Measurements from ENCODE around the gene TSEN34.

GRCh38 chr19:54206831-54207177 lies 15.7 kb downstream of the TSEN34 start:
- TF ChIP-seq CTCF (IDR thresholded peaks at IDR 0.05) (no peak), POLR2A (IDR thresholded peaks at IDR 0.05) (no peak)
